IMR-90 (cell line): ENCODE results near the gene KRTAP9-4. TPM values are rescaled to one million over a fixed set of nuclear protein-coding genes. Genes with fewer than 3 reads are reported as not detected.

ENCODE experiments used
- ATAC-seq: fragments of 200-7000 bp; cut with Tn5 transposase; 2 replicates; pipeline ENCODE4 v1.9.1; 2020; ENCODE audit warnings: low read depth, mild to moderate bottlenecking, moderate library complexity
- BruUV-seq: library from RNA; stranded (reverse); fragments of 400-500 nt; replicated peaks from 2 replicates; lab custom pipeline; 2021; lab: Mats Ljungman, UMichigan
- CTCF ChIA-PET: fragments of 300-600 bp; formaldehyde crosslinking; extraction: SDS; loops from one replicate; lab custom pipeline; 2021; ENCODE audit warnings: antibody characterized with exemption; lab: Yijun Ruan, JAX
- POLR2A ChIA-PET: fragments of 300-600 bp; sonication (Branson Sonifier 250); formaldehyde crosslinking; loops from one replicate; lab custom pipeline; 2022; ENCODE audit warnings: antibody characterized with exemption; ENCODE audit not compliant: unreplicated experiment; lab: Charles Lee
- DNase-seq: peaks from one replicate; pipeline ENCODE4 v3.0.0; 2013
- H2AFZ ChIP-seq: replicated peaks from 2 replicates; pipeline ENCODE3; 2013; ENCODE audit warnings: low read length, mild to moderate bottlenecking; ENCODE audit not compliant: poor library complexity
- H2AK5ac ChIP-seq: 2 replicates; pipeline ENCODE4 v1.6.1; 2013; ENCODE audit warnings: low read depth, low read length, inconsistent platforms
- H2AK9ac ChIP-seq: replicated peaks from 2 replicates; pipeline ENCODE3; 2013; ENCODE audit warnings: mild to moderate bottlenecking, low read depth, low read length, moderate library complexity; ENCODE audit not compliant: poor library complexity
- H2BK120ac ChIP-seq: 2 replicates; pipeline ENCODE4 v1.6.1; 2013; ENCODE audit warnings: low read depth, low read length, inconsistent platforms
- H2BK15ac ChIP-seq: 3 replicates; pipeline ENCODE4 v1.6.1; 2013; ENCODE audit warnings: low read depth, low read length, inconsistent platforms
- H2BK20ac ChIP-seq: 2 replicates; pipeline ENCODE4 v1.6.1; 2013; ENCODE audit warnings: low read depth, mild to moderate bottlenecking, inconsistent platforms, low read length, moderate library complexity
- H2BK5ac ChIP-seq: 2 replicates; pipeline ENCODE4 v1.6.1; 2013; ENCODE audit warnings: mild to moderate bottlenecking, low read depth, low read length, inconsistent platforms; ENCODE audit not compliant: poor library complexity, severe bottlenecking
- H3K14ac ChIP-seq: replicated peaks from 2 replicates; pipeline ENCODE4 v1.6.1; 2013; ENCODE audit warnings: low read depth, low read length, inconsistent platforms
- H3K18ac ChIP-seq: 2 replicates; pipeline ENCODE4 v1.6.1; 2013; ENCODE audit warnings: low read depth, low read length, control low read depth
- H3K23ac ChIP-seq: 2 replicates; pipeline ENCODE4 v1.6.1; 2013; ENCODE audit warnings: low read depth, low read length, inconsistent platforms
- H3K27ac ChIP-seq: 2 replicates; pipeline ENCODE4 v1.5.1; 2013; ENCODE audit warnings: mild to moderate bottlenecking, control low read depth, low read length; ENCODE audit not compliant: insufficient read depth
- H3K27me3 ChIP-seq: 2 replicates; pipeline ENCODE4 v1.6.1; 2013; ENCODE audit warnings: low read length; ENCODE audit not compliant: control insufficient read depth, insufficient read depth
- H3K36me3 ChIP-seq: 2 replicates; pipeline ENCODE4 v1.6.1; 2013; ENCODE audit warnings: low read length, mixed read lengths; ENCODE audit not compliant: control insufficient read depth, insufficient read depth
- H3K4ac ChIP-seq: 2 replicates; pipeline ENCODE4 v1.6.1; 2013; ENCODE audit warnings: low read depth, low read length, inconsistent platforms
- H3K4me1 ChIP-seq: 2 replicates; pipeline ENCODE4 v1.6.1; 2013; ENCODE audit warnings: low read length, mixed read lengths; ENCODE audit not compliant: control insufficient read depth, insufficient read depth
- H3K4me2 ChIP-seq: 2 replicates; pipeline ENCODE4 v1.6.1; 2013; ENCODE audit warnings: low read depth, mild to moderate bottlenecking, control low read depth, low read length, moderate library complexity
- H3K4me3 ChIP-seq: 2 replicates; pipeline ENCODE4 v1.5.1; 2013; ENCODE audit warnings: low read depth, mild to moderate bottlenecking, control low read depth, low read length, moderate library complexity; ENCODE audit not compliant: insufficient read depth
- H3K56ac ChIP-seq: 2 replicates; pipeline ENCODE4 v1.6.1; 2013; ENCODE audit warnings: low read length, inconsistent platforms; ENCODE audit not compliant: insufficient read depth; ENCODE audit errors: extremely low read depth
- H3K79me1 ChIP-seq, 2 experiments: 2 replicates each; pipeline ENCODE4 v1.6.1; 2013; ENCODE audit warnings: low read length in 2 of 2, inconsistent platforms in 1 of 2, low read depth in 1 of 2
- H3K9ac ChIP-seq: 2 replicates; pipeline ENCODE4 v1.6.1; 2013; ENCODE audit warnings: low read depth, low read length, control low read depth
- H3K9me1 ChIP-seq: 2 replicates; pipeline ENCODE4 v1.6.1; 2013; ENCODE audit warnings: low read length, inconsistent platforms; ENCODE audit not compliant: insufficient read depth
- H3K9me3 ChIP-seq: 2 replicates; pipeline ENCODE4 v1.6.1; 2013; ENCODE audit warnings: low read length; ENCODE audit not compliant: control insufficient read depth, insufficient read depth
- H4K20me1 ChIP-seq: 2 replicates; pipeline ENCODE4 v1.6.1; 2013; ENCODE audit warnings: low read length, inconsistent platforms; ENCODE audit not compliant: insufficient read depth
- H4K5ac ChIP-seq: 2 replicates; pipeline ENCODE4 v1.6.1; 2013; ENCODE audit warnings: mild to moderate bottlenecking, low read depth, low read length, control low read depth
- H4K8ac ChIP-seq, 2 experiments: 2 replicates each; pipeline ENCODE4 v1.6.1; 2013; ENCODE audit warnings: low read depth in 2 of 2, low read length in 2 of 2, control low read depth in 1 of 2, inconsistent platforms in 1 of 2
- H4K91ac ChIP-seq: 2 replicates; pipeline ENCODE4 v1.6.1; 2013; ENCODE audit warnings: low read depth, low read length, inconsistent platforms; ENCODE audit not compliant: insufficient read depth
- ELK1 ChIP-seq: fragments of 150-350 bp; IDR thresholded peaks from 2 replicates; pipeline ENCODE4 v1.6.1; 2016; ENCODE audit warnings: low read depth, mild to moderate bottlenecking, low read length, moderate library complexity, borderline replicate concordance
- FOS ChIP-seq: fragments of 150-350 bp; IDR thresholded peaks from 2 replicates; pipeline ENCODE4 v1.6.1; 2016; ENCODE audit warnings: low read depth, low read length
- NFE2L2 ChIP-seq: fragments of 150-350 bp; IDR thresholded peaks from 2 replicates; pipeline ENCODE4 v1.6.1; 2016; ENCODE audit warnings: low read depth, mild to moderate bottlenecking, low read length
- RAD21 ChIP-seq: IDR thresholded peaks from 2 replicates; pipeline ENCODE4 v1.6.1; 2012; ENCODE audit warnings: low read length, improper control_type of control experiment
- SMC3 ChIP-seq: fragments of 150-350 bp; IDR thresholded peaks from 2 replicates; pipeline ENCODE4 v1.6.1; 2016; ENCODE audit warnings: low read depth, mild to moderate bottlenecking, antibody characterized with exemption, low read length, moderate library complexity
- WGBS, 2 experiments: methylation state at CpG; one replicate each; pipeline versions ENCODE4 v1.1.5 to v1.1.7; 2013; ENCODE audit warnings: missing lambda C conversion rate in 2 of 2; ENCODE audit not compliant: insufficient read length in 1 of 2; ENCODE audit errors: extremely low coverage in 2 of 2; 5-methylcytosine and 5-hydroxymethylcytosine counted together
- dilution Hi-C: fragments of 300-500 bp; cut with HindIII; formaldehyde crosslinking; loops from one replicate; pipeline ENCODE4 v1.14.3; 2018; ENCODE audit warnings: low sequenced_read_pairs; ENCODE audit not compliant: unreplicated experiment
- in situ Hi-C: fragments of 300-500 bp; cut with MboI; formaldehyde crosslinking; loops from 3 replicates; pipeline ENCODE4 v1.14.3; 2019; ENCODE audit warnings: low sequenced_read_pairs, inconsistent platforms, mixed read lengths
- intact Hi-C: fragments of 100-400 bp; cut with micrococcal nuclease; formaldehyde crosslinking; loops from 2 replicates; pipeline ENCODE4 v1.10.0; 2022
- polyA plus RNA-seq, 3 experiments: library from polyadenylated mRNA; depleted of rRNA; stranded (reverse); fragments of >200 nt; gene quantifications; 2 replicates each; pipeline ENCODE4 v1.2.3, GENCODE V29; 2012; ENCODE audit warnings: low replicate concordance in 1 of 3
- total RNA-seq: library from RNA; depleted of rRNA; stranded (reverse); fragments of >200 nt; gene quantifications from 2 replicates; pipeline ENCODE4 v1.2.3, GENCODE V29; 2012
- TF ChIP-seq, protein P1 (sequence below): conservative IDR thresholded peaks from 2 replicates; pipeline ENCODE4 v1.5.1; 2012; ENCODE audit warnings: mild to moderate bottlenecking, low read depth, low read length, improper control_type of control experiment

KRTAP9-4 gene
- total and polyA plus RNA-seq, 2 of the 4 experiments (the other 2 are of a cell fraction) = not detected

GRCh38 chr17:41284043-41284442 is 34.6 kb downstream of the KRTAP9-4 start:
- CTCF ChIA-PET = no interaction called here

More at GRCh38 chr17:41284043-41284442, 34.6 kb downstream of the KRTAP9-4 start:
- peak overlapping the region; percentile 46; the same call in 1 of the 2 replicates for H3K4me2 ChIP-seq
- no peaks in the 10 kb centered on the region for H3K27me3 ChIP-seq
- in situ Hi-C loops (no loop called here), dilution Hi-C loops (no loop called here), intact Hi-C loops (no loop called here)
- peak overlapping the region; percentile 96; the same call in 1 of the 2 replicates for H3K18ac ChIP-seq
- H4K5ac ChIP-seq = peak overlapping the region; percentile 77; the same call in 1 of the 2 replicates
- H4K8ac ChIP-seq = peak overlapping the region; percentile 26 to 79; a peak in 3 of 4 replicates
- peak overlapping the region; percentile 88 for H2AK5ac ChIP-seq
- DNase-seq (peak; percentile 41), ATAC-seq (peak; percentile 76)
- H2BK120ac ChIP-seq = peak overlapping the region; percentile 92
- POLR2A ChIA-PET = no interaction called here
- H2BK15ac ChIP-seq = peak overlapping the region; percentile 77; the same call in 1 of the 3 replicates
- 80% methylated on average over 1 of the region's 3 CpGs; no CpG with 5 or more reads in 1 of the 2 experiments for WGBS, 2 experiments
- no peak overlapping the region for H2AK9ac ChIP-seq
- H2BK5ac ChIP-seq = peak overlapping the region; percentile 71
- H3K14ac ChIP-seq = peak overlapping the region; percentile 88
- H3K4ac ChIP-seq = peak overlapping the region; percentile 80
- TF ChIP-seq, protein P1, sequence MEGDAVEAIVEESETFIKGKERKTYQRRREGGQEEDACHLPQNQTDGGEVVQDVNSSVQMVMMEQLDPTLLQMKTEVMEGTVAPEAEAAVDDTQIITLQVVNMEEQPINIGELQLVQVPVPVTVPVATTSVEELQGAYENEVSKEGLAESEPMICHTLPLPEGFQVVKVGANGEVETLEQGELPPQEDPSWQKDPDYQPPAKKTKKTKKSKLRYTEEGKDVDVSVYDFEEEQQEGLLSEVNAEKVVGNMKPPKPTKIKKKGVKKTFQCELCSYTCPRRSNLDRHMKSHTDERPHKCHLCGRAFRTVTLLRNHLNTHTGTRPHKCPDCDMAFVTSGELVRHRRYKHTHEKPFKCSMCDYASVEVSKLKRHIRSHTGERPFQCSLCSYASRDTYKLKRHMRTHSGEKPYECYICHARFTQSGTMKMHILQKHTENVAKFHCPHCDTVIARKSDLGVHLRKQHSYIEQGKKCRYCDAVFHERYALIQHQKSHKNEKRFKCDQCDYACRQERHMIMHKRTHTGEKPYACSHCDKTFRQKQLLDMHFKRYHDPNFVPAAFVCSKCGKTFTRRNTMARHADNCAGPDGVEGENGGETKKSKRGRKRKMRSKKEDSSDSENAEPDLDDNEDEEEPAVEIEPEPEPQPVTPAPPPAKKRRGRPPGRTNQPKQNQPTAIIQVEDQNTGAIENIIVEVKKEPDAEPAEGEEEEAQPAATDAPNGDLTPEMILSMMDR = no peak
- TF ChIP-seq ELK1 = no peak
- TF ChIP-seq SMC3 = no peak
- TF ChIP-seq FOS = no peak
- TF ChIP-seq NFE2L2 = no peak
- TF ChIP-seq RAD21 = no peak
- no peaks in the 10 kb centered on the region for H3K9me3 ChIP-seq
- H4K91ac ChIP-seq = peak overlapping the region; percentile 94
- peak overlapping the region; percentile 33 for H3K56ac ChIP-seq
- no peaks in the 10 kb centered on the region for H3K36me3 ChIP-seq
- H3K4me1 ChIP-seq = peaks cover 4% of the 10 kb centered on the region; the same call in 1 of the 2 replicates
- peak overlapping the region; percentile 81 for H2BK20ac ChIP-seq
- H3K4me3 ChIP-seq = no peak overlapping the region
- no peaks in the 10 kb centered on the region for H4K20me1 ChIP-seq
- H3K79me1 ChIP-seq = no peaks in the 10 kb centered on the region
- peaks cover 7% of the 10 kb centered on the region for H3K9me1 ChIP-seq
- H2AFZ ChIP-seq = no peak overlapping the region
- H3K9ac ChIP-seq = peak overlapping the region; percentile 18; the same call in 1 of the 2 replicates
- peak overlapping the region; percentile 15; the same call in 1 of the 2 replicates for H3K27ac ChIP-seq
- H3K23ac ChIP-seq = peak overlapping the region; percentile 19
- BruUV-seq = no TSS peak
